IPS DF 19.7 (cell line): Measurements from ENCODE around the gene NDUFV1.
"Not testable (repeated sequence)": the region's sequence is repeated elsewhere in the genome, so short reads cannot be mapped to it uniquely, and the experiment has no call there.

Source experiments
- DNase-seq: peaks from one replicate; pipeline ENCODE4 v3.0.0-alpha.2; 2013; ENCODE audit warnings: low read depth, low spot score

NDUFV1 gene

DNA sequence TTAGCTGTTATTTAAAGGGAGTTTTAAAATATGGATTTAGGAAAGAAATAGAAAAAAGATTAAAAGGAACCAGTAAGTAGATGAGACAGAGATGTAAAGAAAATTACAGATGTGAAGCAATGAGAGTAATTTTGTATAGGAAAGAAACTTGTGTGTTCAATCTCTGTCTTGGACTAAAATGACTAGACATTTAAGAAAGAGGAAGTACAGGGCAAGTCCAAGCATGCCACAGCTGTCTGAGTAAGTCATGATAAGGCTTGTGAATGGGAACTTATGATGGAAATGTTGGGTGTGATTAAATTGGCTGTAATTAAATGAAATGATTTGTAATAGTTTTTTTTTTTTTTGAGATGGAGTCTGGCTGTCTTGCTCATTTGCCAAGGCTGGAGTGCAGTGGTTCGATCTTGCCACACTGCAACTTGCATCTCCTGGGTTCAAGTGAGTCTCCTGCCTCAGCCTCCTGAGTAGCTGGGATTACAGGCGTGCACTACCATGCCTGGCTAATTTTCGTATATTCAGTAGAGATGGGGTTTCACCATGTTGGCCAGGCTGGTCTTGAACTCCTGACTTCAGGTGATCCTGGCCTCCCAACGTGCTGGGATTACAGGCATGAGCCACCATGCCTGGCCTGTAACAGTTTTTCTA, 49.7 kb downstream of the NDUFV1 start:
- no peak for DNase-seq

DNA sequence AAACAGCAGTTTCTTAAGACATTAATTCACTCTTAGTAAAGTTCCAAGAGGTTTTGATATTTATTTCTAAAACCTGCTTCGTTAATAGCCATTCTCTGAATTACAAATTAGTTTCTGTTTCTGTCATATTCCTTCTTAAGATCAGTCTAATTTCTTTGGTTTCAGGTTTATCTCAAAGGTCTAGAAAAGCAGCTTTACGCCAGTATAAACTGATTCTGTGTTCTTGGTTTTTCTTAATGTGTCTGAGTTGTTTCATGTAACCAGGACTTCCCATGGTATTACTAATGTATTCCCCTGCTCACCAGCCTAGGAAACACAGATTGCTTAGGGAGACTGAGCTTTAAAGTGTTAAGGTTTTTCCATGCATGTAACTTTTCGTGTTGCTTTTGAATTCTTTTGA, 50.6 kb downstream of the NDUFV1 start:
- no peak for DNase-seq

DNA sequence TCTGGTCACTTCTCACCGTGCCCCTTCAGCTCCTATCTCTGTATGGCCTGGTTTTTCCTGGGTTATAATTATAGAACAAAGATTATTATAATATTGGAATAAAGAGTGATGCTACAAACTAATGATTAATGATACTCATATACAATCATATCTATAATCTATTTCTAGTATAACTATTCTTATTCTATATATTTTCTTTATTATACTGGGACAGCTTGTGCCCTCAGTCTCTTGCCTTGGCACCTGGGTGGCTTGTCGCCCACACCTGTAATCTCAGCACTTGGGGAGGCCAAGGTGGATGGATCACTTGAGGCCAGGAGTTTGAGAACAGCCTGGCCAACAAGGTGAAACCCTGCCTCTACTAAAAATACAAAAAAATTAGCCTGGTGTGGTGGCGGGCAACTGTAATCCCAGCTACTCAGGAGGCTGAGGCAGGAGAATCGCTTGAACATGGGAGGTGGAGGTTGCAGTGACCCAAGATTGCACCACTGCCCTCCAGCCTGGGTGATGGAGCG, 53.0 kb downstream of the NDUFV1 start:
- DNase-seq = not testable (repeated sequence)

DNA sequence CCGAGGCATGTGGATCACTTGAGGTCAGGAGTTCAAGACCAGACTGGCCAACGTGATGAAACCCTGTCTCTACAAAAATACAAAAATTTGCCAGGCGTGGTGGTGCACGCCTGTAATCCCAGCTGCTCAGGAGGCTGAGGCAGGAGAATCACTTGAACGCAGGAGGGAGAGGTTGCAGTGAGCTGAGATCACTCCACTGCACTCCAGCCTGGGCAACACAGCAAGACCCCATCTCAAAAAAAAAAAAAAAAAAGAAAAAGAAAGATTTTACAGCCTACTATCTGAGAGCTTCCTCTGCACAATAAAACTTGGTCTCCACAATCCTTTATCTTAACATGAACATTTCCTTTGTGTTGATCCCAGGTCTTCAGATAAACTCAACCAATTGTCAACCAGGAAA, 54.0 kb downstream of the NDUFV1 start:
- DNase-seq = not testable (repeated sequence)
